GM12878 (cell line): ENCODE data around the gene ZSCAN20. TPM values are rescaled to one million over a fixed set of nuclear protein-coding genes. Genes with fewer than 3 reads are reported as not detected.
A peak's percentile ranks its signal among the peaks of the same experiment; 100 is the strongest.

Source experiments
- BHLHE40 ChIP-seq, 2 experiments: fragments of 450-650 bp in 1 of 2; IDR thresholded peaks; 2 replicates each; pipeline ENCODE4 v1.6.1; 2011 to 2017; ENCODE audit warnings: low read depth in 2 of 2, borderline replicate concordance in 1 of 2, improper control_type of control experiment in 1 of 2, low read length in 1 of 2, mild to moderate bottlenecking in 1 of 2
- CBX3 ChIP-seq: fragments of 200-600 bp; sonication (generic); IDR thresholded peaks from 2 replicates; pipeline ENCODE4 v1.6.1; 2016; ENCODE audit warnings: low read depth, borderline replicate concordance
- DPF2 ChIP-seq: fragments of 450-650 bp; IDR thresholded peaks from 2 replicates; pipeline ENCODE4 v1.6.1; 2017; ENCODE audit warnings: mild to moderate bottlenecking
- EZH2 ChIP-seq: IDR thresholded peaks from 2 replicates; pipeline ENCODE4 v1.6.1; 2012; ENCODE audit warnings: low read depth, mild to moderate bottlenecking, control low read depth, inconsistent platforms, low read length, borderline replicate concordance; ENCODE audit not compliant: control insufficient read depth
- HDAC2 ChIP-seq: fragments of 200-600 bp; sonication (generic); IDR thresholded peaks from 2 replicates; pipeline ENCODE4 v1.6.1; 2017
- JUND ChIP-seq: IDR thresholded peaks from 2 replicates; pipeline ENCODE4 v1.6.1; 2012; ENCODE audit warnings: low read depth, mild to moderate bottlenecking, low read length, improper control_type of control experiment, moderate library complexity
- MEF2A ChIP-seq: IDR thresholded peaks from 2 replicates; pipeline ENCODE4 v1.6.1; 2011; ENCODE audit warnings: low read depth, mild to moderate bottlenecking, low read length, moderate library complexity; ENCODE audit not compliant: insufficient read depth
- MEF2B ChIP-seq: fragments of 450-650 bp; IDR thresholded peaks from 2 replicates; pipeline ENCODE4 v1.6.1; 2018; ENCODE audit warnings: mild to moderate bottlenecking, moderate library complexity; ENCODE audit not compliant: partially characterized antibody, poor library complexity, severe bottlenecking
- NFIC ChIP-seq: IDR thresholded peaks from 2 replicates; pipeline ENCODE4 v1.6.1; 2012; ENCODE audit warnings: low read depth, mild to moderate bottlenecking, inconsistent platforms, low read length, moderate library complexity
- NFYA ChIP-seq: IDR thresholded peaks from 2 replicates; pipeline ENCODE4 v1.6.1; 2011; ENCODE audit warnings: low read depth, mild to moderate bottlenecking, low read length, improper control_type of control experiment, borderline replicate concordance
- NFYB ChIP-seq: IDR thresholded peaks from 2 replicates; pipeline ENCODE4 v1.6.1; 2011; ENCODE audit warnings: low read depth, mild to moderate bottlenecking, low read length, improper control_type of control experiment, moderate library complexity; ENCODE audit not compliant: insufficient read depth
- NR2C2 ChIP-seq: IDR thresholded peaks from 2 replicates; pipeline ENCODE4 v1.6.1; 2011; ENCODE audit warnings: borderline replicate concordance, low read depth; ENCODE audit not compliant: control insufficient read depth, insufficient read length
- POLR2A ChIP-seq: IDR thresholded peaks from 2 replicates; pipeline ENCODE4 v1.6.1; 2011; ENCODE audit warnings: low read depth, mild to moderate bottlenecking, low read length
- RELA ChIP-seq: fragments of 450-650 bp; IDR thresholded peaks from 2 replicates; pipeline ENCODE4 v1.8.0; 2014; ENCODE audit warnings: borderline replicate concordance; ENCODE audit not compliant: partially characterized antibody
- SIN3A ChIP-seq: IDR thresholded peaks from 2 replicates; pipeline ENCODE4 v1.6.1; 2012; ENCODE audit warnings: low read depth, low read length, improper control_type of control experiment
- SUZ12 ChIP-seq: fragments of 200-600 bp; sonication (generic); IDR thresholded peaks from one replicate; pipeline ENCODE4 v1.6.1; 2018; ENCODE audit warnings: antibody characterized with exemption, mild to moderate bottlenecking; ENCODE audit not compliant: unreplicated experiment
- YBX1 ChIP-seq: fragments of 450-650 bp; IDR thresholded peaks from 2 replicates; pipeline ENCODE4 v1.6.1; 2016; ENCODE audit warnings: antibody characterized with exemption
- ZNF207 ChIP-seq: fragments of 450-650 bp; IDR thresholded peaks from 2 replicates; pipeline ENCODE4 v1.6.1; 2014; ENCODE audit warnings: antibody characterized with exemption, mild to moderate bottlenecking, borderline replicate concordance
- polyA plus RNA-seq, 11 experiments: library from polyadenylated mRNA; depleted of rRNA in 4 of 11; unstranded in 6 of 11; stranded (reverse) in 5 of 11; fragments of >200 nt; fragmentation: Nextera tagmentation in 4 of 11; fragmentation: Illumina TruSeq in 1 of 11; extraction: Ambion mirVana in 4 of 11; extraction: Trizol in 1 of 11; gene quantifications; 1 replicate in 1 of 11; 2 replicates in 10 of 11; pipeline versions ENCODE4 v1.2.1 to v1.2.3, GENCODE V29; 2011 to 2016; ENCODE audit warnings: inconsistent platforms in 2 of 11, missing spikeins in 2 of 11, low read depth in 1 of 11
- total RNA-seq, 4 experiments: library from RNA; depleted of rRNA in 3 of 4; stranded (reverse); fragments of >200 nt in 3 of 4; fragmentation: Illumina TruSeq in 1 of 4; extraction: Trizol in 1 of 4; gene quantifications; 2 replicates each; pipeline versions ENCODE4 v1.2.1 to v1.2.3, GENCODE V29; 2013 to 2021
- TF ChIP-seq, protein P1 (sequence below): IDR thresholded peaks from 2 replicates; pipeline ENCODE4 v1.6.1; 2011; ENCODE audit warnings: low read depth, mild to moderate bottlenecking, low read length, moderate library complexity, borderline replicate concordance; ENCODE audit errors: extremely low read depth
- TF ChIP-seq, protein P2 (sequence below): IDR thresholded peaks from 2 replicates; pipeline ENCODE4 v1.6.1; 2012; ENCODE audit warnings: low read depth, low read length, improper control_type of control experiment
- TF ChIP-seq, protein P3 (sequence below): fragments of 450-650 bp; IDR thresholded peaks from 2 replicates; pipeline ENCODE4 v1.6.1; 2017; ENCODE audit warnings: mild to moderate bottlenecking, moderate library complexity
- TF ChIP-seq, protein P4 (sequence below): fragments of 450-650 bp; IDR thresholded peaks from 2 replicates; pipeline ENCODE4 v1.6.1; 2018; ENCODE audit warnings: borderline replicate concordance, mild to moderate bottlenecking; ENCODE audit not compliant: partially characterized antibody

Gene ZSCAN20
- total and polyA plus RNA-seq, 10 of the 15 experiments (the other 5 are each of a cell fraction or from before 2014, with no cell fraction given): 0.35 to 5.1 (median 2.4) TPM

DNA sequence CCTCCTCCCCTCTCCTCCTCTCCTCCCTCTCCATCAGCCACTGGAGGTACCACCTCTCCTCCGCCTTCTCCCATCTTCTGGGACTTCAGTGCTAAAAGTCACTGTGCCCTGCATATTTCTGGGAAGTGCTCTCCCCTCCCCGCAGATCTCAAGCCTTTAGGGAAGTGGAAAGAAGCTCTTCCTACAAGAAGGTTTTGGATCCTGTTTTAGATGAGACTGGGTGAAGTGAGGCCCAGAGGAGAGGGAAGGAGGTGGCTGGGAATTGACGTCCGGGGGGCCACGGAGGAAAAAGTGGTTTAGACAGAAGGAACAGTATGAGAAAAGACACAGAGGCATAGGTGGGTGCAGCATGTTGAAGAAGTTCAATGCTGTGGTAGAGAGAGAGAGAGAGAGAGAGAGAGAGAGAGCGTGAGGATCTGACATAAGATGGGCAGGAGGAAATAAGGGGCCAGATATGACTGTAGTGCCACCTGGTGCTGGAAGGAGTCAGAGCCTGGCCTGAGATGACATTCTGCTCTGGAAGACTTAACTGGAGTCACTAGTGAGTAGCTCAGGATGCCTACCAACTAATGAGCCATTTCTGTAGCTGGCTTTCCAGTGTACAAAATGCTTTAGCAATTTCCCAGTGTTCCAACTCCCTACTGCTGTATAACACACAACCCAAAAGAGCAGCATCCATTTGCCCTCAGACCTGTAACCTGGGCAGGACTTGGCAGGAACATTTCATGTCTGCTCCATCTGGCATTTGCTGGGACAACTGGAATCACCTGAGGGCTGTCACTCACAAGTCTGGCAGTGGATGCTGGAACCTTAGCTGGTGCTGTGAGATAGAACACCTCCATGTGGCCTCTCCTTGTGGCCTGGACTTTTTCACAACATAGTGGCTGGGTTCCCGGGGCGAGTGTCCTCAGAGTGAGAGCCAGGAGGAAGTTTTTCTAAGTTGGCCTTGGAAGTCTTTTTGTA, 16.6 kb upstream of the ZSCAN20 start (continued):
- TF ChIP-seq, protein P1, sequence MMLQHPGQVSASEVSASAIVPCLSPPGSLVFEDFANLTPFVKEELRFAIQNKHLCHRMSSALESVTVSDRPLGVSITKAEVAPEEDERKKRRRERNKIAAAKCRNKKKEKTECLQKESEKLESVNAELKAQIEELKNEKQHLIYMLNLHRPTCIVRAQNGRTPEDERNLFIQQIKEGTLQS: no peak
- no peak for TF ChIP-seq SIN3A
- TF ChIP-seq CBX3: no peak
- no peak for TF ChIP-seq ZNF207
- no peak for TF ChIP-seq NFYB
- no peak for TF ChIP-seq NR2C2
- no peak for TF ChIP-seq NFYA
- no peak for TF ChIP-seq RELA
- TF ChIP-seq MEF2A: peak; percentile 28; the same call in 1 of the 2 replicates
- TF ChIP-seq SUZ12: no peak
- no peak for TF ChIP-seq YBX1
- TF ChIP-seq, protein P2, sequence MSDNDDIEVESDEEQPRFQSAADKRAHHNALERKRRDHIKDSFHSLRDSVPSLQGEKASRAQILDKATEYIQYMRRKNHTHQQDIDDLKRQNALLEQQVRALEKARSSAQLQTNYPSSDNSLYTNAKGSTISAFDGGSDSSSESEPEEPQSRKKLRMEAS: no peak
- TF ChIP-seq JUND: no peak
- no peak for TF ChIP-seq MEF2B
- TF ChIP-seq DPF2: no peak
- TF ChIP-seq NFIC: no peak
- TF ChIP-seq, protein P3, sequence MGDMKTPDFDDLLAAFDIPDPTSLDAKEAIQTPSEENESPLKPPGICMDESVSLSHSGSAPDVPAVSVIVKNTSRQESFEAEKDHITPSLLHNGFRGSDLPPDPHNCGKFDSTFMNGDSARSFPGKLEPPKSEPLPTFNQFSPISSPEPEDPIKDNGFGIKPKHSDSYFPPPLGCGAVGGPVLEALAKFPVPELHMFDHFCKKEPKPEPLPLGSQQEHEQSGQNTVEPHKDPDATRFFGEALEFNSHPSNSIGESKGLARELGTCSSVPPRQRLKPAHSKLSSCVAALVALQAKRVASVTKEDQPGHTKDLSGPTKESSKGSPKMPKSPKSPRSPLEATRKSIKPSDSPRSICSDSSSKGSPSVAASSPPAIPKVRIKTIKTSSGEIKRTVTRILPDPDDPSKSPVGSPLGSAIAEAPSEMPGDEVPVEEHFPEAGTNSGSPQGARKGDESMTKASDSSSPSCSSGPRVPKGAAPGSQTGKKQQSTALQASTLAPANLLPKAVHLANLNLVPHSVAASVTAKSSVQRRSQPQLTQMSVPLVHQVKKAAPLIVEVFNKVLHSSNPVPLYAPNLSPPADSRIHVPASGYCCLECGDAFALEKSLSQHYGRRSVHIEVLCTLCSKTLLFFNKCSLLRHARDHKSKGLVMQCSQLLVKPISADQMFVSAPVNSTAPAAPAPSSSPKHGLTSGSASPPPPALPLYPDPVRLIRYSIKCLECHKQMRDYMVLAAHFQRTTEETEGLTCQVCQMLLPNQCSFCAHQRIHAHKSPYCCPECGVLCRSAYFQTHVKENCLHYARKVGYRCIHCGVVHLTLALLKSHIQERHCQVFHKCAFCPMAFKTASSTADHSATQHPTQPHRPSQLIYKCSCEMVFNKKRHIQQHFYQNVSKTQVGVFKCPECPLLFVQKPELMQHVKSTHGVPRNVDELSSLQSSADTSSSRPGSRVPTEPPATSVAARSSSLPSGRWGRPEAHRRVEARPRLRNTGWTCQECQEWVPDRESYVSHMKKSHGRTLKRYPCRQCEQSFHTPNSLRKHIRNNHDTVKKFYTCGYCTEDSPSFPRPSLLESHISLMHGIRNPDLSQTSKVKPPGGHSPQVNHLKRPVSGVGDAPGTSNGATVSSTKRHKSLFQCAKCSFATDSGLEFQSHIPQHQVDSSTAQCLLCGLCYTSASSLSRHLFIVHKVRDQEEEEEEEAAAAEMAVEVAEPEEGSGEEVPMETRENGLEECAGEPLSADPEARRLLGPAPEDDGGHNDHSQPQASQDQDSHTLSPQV: no peak
- TF ChIP-seq, protein P4, sequence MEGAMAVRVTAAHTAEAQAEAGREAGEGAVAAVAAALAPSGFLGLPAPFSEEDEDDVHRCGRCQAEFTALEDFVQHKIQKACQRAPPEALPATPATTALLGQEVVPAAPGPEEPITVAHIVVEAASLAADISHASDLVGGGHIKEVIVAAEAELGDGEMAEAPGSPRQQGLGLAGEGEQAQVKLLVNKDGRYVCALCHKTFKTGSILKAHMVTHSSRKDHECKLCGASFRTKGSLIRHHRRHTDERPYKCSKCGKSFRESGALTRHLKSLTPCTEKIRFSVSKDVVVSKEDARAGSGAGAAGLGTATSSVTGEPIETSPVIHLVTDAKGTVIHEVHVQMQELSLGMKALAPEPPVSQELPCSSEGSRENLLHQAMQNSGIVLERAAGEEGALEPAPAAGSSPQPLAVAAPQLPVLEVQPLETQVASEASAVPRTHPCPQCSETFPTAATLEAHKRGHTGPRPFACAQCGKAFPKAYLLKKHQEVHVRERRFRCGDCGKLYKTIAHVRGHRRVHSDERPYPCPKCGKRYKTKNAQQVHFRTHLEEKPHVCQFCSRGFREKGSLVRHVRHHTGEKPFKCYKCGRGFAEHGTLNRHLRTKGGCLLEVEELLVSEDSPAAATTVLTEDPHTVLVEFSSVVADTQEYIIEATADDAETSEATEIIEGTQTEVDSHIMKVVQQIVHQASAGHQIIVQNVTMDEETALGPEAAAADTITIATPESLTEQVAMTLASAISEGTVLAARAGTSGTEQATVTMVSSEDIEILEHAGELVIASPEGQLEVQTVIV: no peak
- TF ChIP-seq HDAC2: no peak
- no peak for TF ChIP-seq BHLHE40 (IDR thresholded peaks at IDR 0.05; ENCODE audit: borderline replicate concordance in 1 of 2, low read depth in 2 of 2, low read length in 1 of 2)
- no peak for TF ChIP-seq EZH2
- TF ChIP-seq POLR2A: no peak
